Activated naive CD8-positive, alpha-beta T cell treated with anti-CD3 and anti-CD28 coated beads, Interleukin-2, amount 10 ng/mL, durations not matched to agents 7 days and 5 days (primary cell): ENCODE measurements around the gene C10orf143. TPM values are rescaled to one million over a fixed set of nuclear protein-coding genes. Genes with fewer than 3 reads are reported as not detected.
"Not testable (repeated sequence)": the region's sequence is repeated elsewhere in the genome, so short reads cannot be mapped to it uniquely, and the experiment has no call there.

ENCODE experiments used
- ATAC-seq: fragments of 150-1000 bp; cut with Tn5 transposase; one replicate; pipeline ENCODE4 v1.10.0; 2021; ENCODE audit warnings: low read depth, moderate library complexity
- POLR2A ChIA-PET: fragments of 350-600 bp; sonication (Branson Sonifier 250); formaldehyde crosslinking; loops from one replicate; lab custom pipeline; 2021; ENCODE audit warnings: antibody characterized with exemption; lab: Charles Lee
- DNase-seq: peaks from one replicate; pipeline ENCODE4 v3.0.0; 2021
- H3K27ac Mint-ChIP-seq: one replicate; pipeline ENCODE4 v1.8.0; 2022; ENCODE audit warnings: mild to moderate bottlenecking, mixed read lengths
- H3K27me3 Mint-ChIP-seq: one replicate; pipeline ENCODE4 v1.8.0; 2022; ENCODE audit warnings: mild to moderate bottlenecking, moderate library complexity, mixed read lengths
- H3K36me3 Mint-ChIP-seq: one replicate; pipeline ENCODE4 v1.8.0; 2021; ENCODE audit warnings: mild to moderate bottlenecking, mixed read lengths
- H3K4me1 Mint-ChIP-seq: one replicate; pipeline ENCODE4 v1.8.0; 2021; ENCODE audit warnings: mixed read lengths
- H3K4me3 Mint-ChIP-seq: one replicate; pipeline ENCODE4 v1.8.0; 2022; ENCODE audit warnings: mild to moderate bottlenecking, moderate library complexity, mixed read lengths
- H3K9me3 Mint-ChIP-seq: one replicate; pipeline ENCODE4 v1.8.0; 2021; ENCODE audit warnings: mixed read lengths
- total RNA-seq, 2 experiments: library from RNA; stranded (reverse); gene quantifications; one replicate each; pipeline ENCODE4 v1.2.3, GENCODE V29; 2021

Gene C10orf143
- total RNA-seq, 2 experiments from 2014 or later, result 6.0 to 6.6 TPM

DNA sequence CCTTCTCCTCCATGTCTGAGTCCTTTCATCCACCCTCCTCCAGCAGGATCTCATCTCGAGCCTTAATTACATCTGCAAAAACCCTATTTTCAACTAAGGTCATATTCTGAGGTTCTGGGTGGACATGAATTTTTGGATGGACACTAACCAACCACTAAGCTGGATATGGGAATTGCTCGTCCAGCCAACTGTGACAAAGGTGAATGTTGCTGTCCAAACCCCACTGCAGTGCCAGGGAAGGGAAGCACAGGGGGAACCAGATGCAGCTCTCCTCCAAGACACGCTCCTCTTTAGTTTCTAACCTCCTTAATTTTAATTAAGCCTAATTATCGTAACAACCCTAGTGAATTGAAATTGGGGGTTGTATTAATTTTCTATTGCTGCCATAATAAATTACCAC lies 81.4 kb downstream of the C10orf143 start:
- Mint-ChIP-seq H3K27ac (no peak overlapping the region), H3K27me3 (peaks cover 12% of the 10 kb centered on the region), H3K9me3 (no peaks in the 10 kb centered on the region)

DNA sequence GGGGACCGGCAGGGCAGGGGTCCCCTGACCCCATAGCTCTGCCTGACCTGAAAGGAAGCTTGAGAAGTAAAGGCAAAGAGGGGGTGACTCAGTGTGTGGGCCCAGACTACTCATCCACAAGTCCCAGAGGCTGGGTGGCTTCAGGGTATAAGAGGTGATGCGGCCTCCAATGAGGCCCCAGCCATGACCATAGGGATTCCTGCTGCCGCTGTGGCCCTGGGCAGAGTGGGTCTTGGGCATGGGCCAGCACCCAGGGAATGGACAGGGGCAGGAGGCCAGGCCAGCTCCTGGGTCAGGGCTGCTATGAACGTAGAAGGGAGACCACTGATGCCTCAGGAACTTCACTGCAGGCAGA lies 82.2 kb downstream of the C10orf143 start:
- H3K4me3 Mint-ChIP-seq, result no peak overlapping the region
- ATAC-seq (no peak), DNase-seq (no peak)
- POLR2A ChIA-PET, result no interaction called here
- H3K27me3 Mint-ChIP-seq, result peaks cover 7% of the 10 kb centered on the region
- no peaks in the 10 kb centered on the region for H3K4me1 Mint-ChIP-seq
- no peak overlapping the region for H3K27ac Mint-ChIP-seq
- no peaks in the 10 kb centered on the region for H3K9me3 Mint-ChIP-seq
- H3K36me3 Mint-ChIP-seq, result no peaks in the 10 kb centered on the region

More for the DNA sequence above, 81.4 kb downstream of the C10orf143 start:
- no peaks in the 10 kb centered on the region for H3K4me1 Mint-ChIP-seq
- POLR2A ChIA-PET, result no interaction called here
- ATAC-seq, result no peak
- H3K4me3 Mint-ChIP-seq, result no peak overlapping the region
- H3K36me3 Mint-ChIP-seq, result no peaks in the 10 kb centered on the region
- DNase-seq, result no peak

DNA sequence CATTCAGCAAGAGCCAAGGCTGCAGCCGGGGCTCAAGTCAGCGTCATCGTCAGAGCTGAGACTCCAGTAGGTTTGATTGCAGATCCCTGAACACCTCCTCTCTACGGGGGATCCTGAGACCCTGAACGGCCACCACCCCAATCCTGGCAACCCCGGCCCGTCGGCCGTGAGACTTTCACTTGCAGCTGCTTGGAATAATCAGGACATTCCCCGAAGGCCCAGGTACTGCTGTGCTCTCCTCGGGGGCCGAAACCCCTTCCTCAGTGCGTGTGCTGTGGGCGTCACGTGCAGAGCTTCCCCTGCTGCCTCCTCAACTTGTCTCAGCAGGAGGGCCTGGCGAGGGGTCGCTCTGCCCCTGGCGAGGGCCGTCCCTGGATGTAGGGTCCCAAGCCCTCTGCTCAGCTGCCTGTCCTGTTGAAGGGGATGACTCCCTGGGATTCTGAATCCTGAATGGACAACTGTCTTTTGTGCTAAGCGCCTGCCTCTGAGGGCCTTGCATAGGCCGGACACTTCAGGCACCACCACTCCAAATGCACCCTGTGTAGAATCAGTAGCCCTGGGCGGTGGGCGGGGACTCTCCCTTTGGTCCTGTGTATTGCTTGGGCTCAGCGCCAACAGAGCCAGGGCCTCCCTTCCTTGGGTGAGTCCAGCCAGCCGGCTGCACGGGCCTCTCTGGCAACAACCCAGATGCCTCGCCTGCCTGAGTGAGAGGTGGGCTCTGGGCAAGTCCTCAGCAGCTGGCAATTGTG lies 82.7 kb downstream of the C10orf143 start:
- ATAC-seq, result no peak
- POLR2A ChIA-PET, result no interaction called here
- no peak for DNase-seq
- Mint-ChIP-seq H3K4me3 (no peak overlapping the region), H3K27me3 (peaks cover 7% of the 10 kb centered on the region), H3K36me3 (no peaks in the 10 kb centered on the region), H3K9me3 (no peaks in the 10 kb centered on the region), H3K27ac (no peak overlapping the region), H3K4me1 (no peaks in the 10 kb centered on the region)

DNA sequence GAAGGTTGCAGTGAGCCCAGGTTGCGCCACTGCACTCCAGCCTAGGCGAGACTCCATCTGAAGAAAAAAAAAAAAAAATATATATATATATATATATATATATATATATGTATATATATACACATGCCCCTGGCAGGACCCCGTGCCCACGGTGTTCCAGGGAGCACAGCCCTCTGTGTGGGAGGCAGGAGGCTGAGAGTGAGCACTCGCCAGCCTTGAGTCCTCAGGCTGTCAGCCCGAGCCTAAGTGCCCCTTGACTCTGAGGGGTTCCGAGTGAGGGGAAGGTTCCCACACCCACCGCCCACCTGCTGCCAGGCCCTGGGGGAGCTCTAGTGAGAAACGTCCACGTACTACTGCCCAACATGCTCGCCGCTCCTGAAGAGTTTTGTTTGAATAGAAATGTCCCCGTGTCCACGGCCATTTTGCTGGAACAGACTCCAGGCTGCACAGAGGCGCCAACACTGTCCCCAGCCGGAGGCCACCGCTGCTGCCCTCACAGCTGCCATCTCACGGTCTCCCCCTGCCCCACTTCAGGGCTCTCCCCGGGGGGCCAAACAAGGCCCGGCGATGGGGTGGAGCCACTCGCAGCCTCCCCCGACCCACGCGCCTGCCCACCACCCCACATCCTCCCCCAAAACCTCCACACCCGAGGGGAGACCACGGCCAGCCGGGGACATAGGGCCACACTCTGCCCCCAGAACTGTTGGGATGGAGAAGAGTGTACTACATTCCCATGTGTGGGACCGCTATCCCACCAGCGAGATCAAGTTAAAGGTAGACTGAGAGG lies 83.8 kb downstream of the C10orf143 start:
- H3K27ac Mint-ChIP-seq, result no peak overlapping the region
- DNase-seq, result no peak
- H3K4me1 Mint-ChIP-seq, result no peaks in the 10 kb centered on the region
- ATAC-seq, result no peak
- H3K36me3 Mint-ChIP-seq, result no peaks in the 10 kb centered on the region
- no peaks in the 10 kb centered on the region for H3K27me3 Mint-ChIP-seq
- no peaks in the 10 kb centered on the region for H3K9me3 Mint-ChIP-seq
- H3K4me3 Mint-ChIP-seq, result no peak overlapping the region
- POLR2A ChIA-PET, result no interaction called here

DNA sequence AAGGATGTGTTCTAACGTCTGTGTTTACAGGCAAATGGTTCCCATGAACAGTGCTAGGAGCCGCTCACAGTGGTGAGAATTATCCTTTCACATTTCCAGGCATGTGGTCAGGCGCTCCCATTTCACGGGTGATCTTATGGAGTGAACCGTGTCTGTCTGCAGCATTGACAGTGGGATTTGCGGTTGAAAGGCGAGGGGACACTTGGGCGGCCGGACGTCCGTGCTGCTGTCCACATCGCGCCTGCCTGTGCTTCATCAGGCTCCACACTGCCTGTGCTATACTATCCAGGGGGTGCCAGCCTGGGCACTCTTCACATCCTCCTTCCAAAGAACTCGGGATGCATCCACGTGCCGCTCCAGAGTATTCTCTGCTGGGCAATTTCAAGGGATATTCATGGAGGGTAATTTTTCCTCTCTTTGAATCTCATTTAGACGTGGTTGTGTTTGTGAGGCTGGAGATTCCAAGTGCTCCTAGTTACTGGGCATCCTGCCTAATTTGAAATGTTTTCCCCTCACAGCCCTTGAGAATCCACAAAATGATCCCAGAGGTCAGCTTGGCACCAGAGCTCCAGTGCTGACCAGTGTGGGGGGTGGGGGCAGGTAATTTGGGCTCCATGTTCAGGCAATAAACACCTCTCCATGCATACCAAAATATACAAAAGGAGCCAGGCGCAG lies 84.7 kb downstream of the C10orf143 start:
- Mint-ChIP-seq H3K4me3 (no peak overlapping the region), H3K36me3 (no peaks in the 10 kb centered on the region), H3K4me1 (no peaks in the 10 kb centered on the region), H3K27ac (no peak overlapping the region), H3K9me3 (no peaks in the 10 kb centered on the region), H3K27me3 (no peaks in the 10 kb centered on the region)
- POLR2A ChIA-PET, result no interaction called here
- ATAC-seq (no peak), DNase-seq (no peak)

DNA sequence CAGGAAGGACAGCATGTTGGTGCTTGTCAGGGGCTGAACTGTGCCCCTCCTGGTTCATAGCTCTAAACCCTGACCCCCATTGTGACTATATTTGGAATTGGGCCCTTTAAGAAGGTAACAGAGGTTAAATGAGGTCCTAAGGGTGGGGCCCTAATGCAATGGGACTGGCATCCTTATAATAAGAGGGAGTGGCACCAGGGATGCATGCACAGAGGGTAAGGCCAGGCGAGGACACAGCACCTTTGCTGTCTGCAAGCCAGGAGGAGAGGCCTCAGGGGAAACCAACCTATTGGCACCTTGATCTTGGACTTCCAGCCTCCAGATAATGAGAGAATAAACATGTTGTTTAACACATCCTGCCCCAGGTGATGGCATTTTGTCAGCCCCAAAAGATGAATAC lies 85.3 kb downstream of the C10orf143 start:
- POLR2A ChIA-PET, result no interaction called here
- Mint-ChIP-seq H3K27ac (no peak overlapping the region), H3K36me3 (no peaks in the 10 kb centered on the region), H3K4me1 (no peaks in the 10 kb centered on the region), H3K4me3 (no peak overlapping the region), H3K27me3 (no peaks in the 10 kb centered on the region), H3K9me3 (no peaks in the 10 kb centered on the region)
- ATAC-seq (no peak), DNase-seq (no peak)

DNA sequence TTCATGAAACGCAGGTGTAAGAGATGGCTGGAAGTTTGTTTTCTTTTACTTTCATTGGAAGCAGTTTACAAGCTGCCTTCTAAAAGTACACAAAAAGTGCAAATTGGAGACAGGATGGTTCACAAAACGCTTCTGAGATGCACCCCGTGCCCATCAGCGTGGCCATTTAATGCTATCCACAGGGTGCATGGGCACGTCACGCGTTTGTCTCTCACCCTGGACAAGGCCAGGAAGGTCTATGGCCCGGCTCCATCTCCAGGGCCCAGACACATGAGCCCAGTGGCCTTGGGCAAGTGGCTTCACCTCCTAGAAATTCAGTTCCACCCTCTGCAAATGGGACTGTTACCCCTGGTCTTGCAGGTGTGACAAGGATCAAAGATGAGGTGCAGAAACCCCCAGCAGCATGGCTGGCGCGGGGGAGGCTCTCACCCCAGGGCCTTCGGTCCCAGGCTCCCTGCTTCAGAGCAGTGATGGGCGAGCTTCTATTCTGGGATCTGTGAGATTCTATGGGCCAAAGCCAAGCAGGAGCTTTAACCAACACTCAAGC lies 85.8 kb downstream of the C10orf143 start:
- Mint-ChIP-seq H3K9me3 (no peaks in the 10 kb centered on the region), H3K27ac (no peak overlapping the region), H3K4me1 (no peaks in the 10 kb centered on the region), H3K4me3 (no peak overlapping the region), H3K36me3 (no peaks in the 10 kb centered on the region), H3K27me3 (no peaks in the 10 kb centered on the region)
- POLR2A ChIA-PET, result no interaction called here
- ATAC-seq (no peak), DNase-seq (no peak)

DNA sequence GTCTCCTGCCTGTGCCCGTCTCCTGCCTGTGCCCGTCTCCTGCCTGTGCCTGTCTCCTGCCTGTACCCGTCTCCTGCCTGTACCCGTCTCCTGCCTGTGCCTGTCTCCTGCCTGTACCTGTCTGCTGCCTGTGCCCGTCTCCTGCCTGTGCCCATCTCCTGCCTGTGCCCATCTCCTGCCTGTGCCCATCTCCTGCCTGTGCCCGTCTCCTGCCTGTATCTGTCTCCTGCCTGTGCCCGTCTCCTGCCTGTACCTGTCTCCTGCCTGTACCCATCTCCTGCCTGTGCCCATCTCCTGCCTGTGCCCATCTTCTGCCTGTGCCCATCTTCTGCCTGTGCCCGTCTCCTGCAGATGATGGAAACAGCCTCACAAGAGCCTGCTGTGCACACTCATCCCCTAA lies 86.3 kb downstream of the C10orf143 start:
- POLR2A ChIA-PET, DNase-seq, H3K4me1 Mint-ChIP-seq, H3K4me3 Mint-ChIP-seq, H3K36me3 Mint-ChIP-seq, H3K27ac Mint-ChIP-seq, ATAC-seq, H3K27me3 Mint-ChIP-seq, H3K9me3 Mint-ChIP-seq: not testable (repeated sequence)

DNA sequence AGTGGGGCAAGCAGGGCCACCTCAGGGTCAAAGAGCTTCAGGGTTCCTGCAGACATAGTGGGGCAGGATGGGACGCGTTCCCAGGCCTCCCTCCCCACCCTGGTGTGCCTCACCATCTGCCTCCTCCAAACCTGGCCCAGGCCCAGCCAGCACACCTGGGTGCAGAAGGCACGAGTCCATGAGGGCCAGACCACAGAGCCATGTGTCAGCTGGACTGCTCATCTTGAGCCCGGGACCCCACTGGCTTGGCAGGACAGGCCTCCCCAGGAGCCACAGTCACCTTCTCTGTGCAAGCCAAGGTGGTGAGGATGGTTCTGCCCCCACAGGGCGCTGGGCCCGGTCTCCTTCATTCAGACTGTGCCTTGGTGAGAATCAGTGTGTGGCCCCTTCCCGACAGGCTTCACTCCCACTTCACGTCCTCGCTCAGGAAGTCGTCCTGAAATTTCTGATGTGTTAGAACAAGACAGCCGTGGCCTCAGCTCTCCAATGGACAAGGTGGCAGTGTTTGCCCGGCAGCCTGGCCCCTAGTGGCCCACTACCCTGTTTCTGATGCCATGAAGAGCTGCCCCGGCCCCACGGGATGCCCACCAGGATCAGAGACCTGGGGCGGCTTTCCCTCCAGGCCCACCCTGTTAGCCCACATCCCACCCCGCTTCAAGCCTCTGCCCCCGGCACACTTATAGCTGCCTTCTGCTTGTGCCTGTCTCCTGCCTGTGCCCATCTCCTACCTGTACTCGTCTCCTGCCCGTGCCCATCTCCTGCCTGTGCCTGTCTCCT lies 87.0 kb downstream of the C10orf143 start:
- H3K4me1 Mint-ChIP-seq, result no peaks in the 10 kb centered on the region
- no peaks in the 10 kb centered on the region for H3K9me3 Mint-ChIP-seq
- H3K36me3 Mint-ChIP-seq, result no peaks in the 10 kb centered on the region
- H3K27me3 Mint-ChIP-seq, result no peaks in the 10 kb centered on the region
- no peak for DNase-seq
- POLR2A ChIA-PET, result no interaction called here
- no peak overlapping the region for H3K27ac Mint-ChIP-seq
- no peak for ATAC-seq
- H3K4me3 Mint-ChIP-seq, result no peak overlapping the region

DNA sequence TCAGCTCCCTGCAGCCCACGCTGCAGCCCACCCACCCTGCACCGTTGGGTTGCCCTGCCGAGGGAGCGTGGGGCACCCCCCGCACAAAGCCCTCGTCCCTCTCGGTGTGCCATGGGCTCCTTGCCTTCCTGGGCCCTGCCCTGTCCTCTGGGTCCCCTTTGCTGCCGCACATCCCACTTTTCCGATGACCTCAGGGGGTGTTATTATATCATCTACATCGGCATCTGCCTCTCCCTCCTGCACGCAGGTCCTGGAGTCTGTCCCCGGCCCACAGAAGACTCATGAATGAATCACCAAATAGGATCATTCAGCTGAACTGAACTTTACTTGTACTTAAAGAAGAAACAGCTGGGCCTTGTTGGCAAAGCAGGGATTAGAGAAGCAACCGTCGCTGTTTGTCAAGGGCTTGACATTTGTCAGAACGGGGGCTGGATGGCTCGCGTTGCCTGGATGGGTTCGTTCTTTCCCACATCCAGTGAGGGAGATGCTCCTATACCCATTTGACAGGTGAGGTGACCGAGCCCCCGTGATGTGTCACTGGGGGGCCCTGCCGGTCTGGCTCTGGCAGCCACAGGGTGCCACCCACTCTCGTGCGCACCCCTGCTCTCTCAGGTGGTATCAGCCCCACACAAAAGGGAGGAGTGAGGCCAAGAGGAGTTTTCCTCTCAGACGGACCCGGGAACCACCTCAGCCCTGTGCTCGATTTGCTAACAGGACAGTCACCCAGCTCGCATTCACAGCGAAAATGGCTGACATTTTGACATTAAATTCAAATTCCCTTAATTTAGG lies 87.9 kb downstream of the C10orf143 start:
- Mint-ChIP-seq H3K36me3 (no peaks in the 10 kb centered on the region), H3K27me3 (no peaks in the 10 kb centered on the region), H3K27ac (no peak overlapping the region), H3K9me3 (no peaks in the 10 kb centered on the region), H3K4me1 (peaks cover 5% of the 10 kb centered on the region), H3K4me3 (no peak overlapping the region)
- ATAC-seq (no peak), DNase-seq (no peak)
- POLR2A ChIA-PET, result no interaction called here

DNA sequence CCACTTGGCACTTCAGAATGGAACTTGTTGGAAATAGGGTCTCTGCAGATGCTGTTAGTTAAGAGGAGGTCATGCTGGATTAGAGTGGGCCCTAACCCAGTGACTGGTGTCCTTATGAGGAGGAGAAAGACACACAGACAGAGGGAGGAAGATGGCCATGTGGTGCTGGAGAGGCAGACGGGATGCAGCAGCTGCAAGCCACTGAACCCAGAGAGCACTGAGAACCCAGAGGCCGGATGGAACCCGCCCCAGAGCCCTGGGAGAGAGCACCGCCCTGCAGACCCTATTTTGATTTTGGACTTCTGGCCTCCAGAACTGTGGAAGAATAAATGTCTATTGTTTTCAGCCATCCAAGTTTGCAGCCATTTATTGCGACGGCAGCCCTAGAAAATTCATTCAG lies 88.5 kb downstream of the C10orf143 start:
- Mint-ChIP-seq H3K27ac (no peak overlapping the region), H3K9me3 (no peaks in the 10 kb centered on the region), H3K4me3 (no peak overlapping the region), H3K4me1 (peaks cover 5% of the 10 kb centered on the region), H3K27me3 (no peaks in the 10 kb centered on the region), H3K36me3 (no peaks in the 10 kb centered on the region)
- no peak for DNase-seq
- no peak for ATAC-seq
- POLR2A ChIA-PET, result no interaction called here

DNA sequence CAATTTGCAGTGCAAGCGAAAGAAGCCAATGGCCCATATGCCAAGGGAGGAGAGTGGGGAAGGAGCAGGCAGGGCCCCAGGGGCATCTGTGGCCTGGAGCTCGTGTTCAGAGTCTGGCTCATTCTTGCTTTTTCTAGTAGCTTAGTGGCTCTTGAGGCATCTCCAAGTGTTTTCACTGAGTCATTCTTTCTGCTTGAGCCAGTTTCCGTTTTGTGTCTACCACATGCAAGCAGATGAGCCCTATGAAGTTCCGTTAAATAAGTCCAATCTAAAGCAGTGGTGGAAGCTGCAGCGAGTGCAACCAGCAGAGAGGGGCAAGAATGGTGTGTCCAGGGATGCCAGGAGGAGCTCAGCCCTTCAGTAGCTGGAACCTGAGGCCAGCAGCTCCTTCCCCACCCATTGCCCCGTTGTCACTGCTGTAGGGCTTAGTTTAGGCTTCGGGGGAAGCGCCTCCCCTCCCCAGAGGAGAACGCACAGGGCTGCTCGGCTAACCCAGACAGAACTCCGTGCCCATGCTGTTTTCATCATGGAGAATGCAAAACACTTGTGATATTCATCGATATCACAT lies 89.2 kb downstream of the C10orf143 start:
- ATAC-seq (no peak), DNase-seq (no peak)
- Mint-ChIP-seq H3K4me3 (no peak overlapping the region), H3K27ac (no peak overlapping the region), H3K27me3 (peaks cover under 1% of the 10 kb centered on the region), H3K36me3 (no peaks in the 10 kb centered on the region), H3K4me1 (peaks cover 5% of the 10 kb centered on the region), H3K9me3 (no peaks in the 10 kb centered on the region)
- POLR2A ChIA-PET, result no interaction called here
